ENCODE results near the gene CCIN.

CCIN gene

DNA sequence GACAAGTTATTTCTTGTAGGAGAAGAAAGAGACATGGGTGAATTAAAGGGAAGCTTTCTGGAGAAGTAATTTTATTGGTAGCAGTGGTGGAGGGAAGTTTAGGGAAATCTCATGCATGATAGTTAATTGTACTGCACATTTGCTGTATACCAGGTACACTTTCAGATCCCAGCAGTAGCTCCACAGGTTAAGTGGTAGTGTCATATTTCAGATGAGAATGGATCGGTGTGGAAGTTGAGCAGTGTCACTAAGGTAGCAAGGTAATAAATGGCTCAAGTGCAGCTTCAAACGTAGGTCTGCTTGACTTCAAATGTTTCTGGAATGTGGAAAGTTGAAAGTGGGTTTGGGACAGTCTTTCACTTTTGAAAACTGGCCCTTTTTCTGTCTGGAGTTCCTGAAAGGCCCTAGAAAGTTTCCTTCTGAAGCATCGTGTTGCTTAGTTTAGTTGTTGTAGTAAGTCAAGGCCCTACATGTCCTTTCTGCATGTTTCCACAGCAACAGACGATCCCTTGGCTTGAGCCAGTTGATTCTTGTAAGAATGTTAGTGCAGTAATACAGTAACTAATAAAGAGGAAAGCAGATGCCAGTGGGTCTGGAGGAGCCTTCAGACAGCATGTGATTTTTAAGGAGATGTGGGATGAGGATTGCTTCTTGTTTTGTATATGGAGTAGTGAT, 25.3 kb downstream of the CCIN start:
- no peak for DNase-seq

DNA sequence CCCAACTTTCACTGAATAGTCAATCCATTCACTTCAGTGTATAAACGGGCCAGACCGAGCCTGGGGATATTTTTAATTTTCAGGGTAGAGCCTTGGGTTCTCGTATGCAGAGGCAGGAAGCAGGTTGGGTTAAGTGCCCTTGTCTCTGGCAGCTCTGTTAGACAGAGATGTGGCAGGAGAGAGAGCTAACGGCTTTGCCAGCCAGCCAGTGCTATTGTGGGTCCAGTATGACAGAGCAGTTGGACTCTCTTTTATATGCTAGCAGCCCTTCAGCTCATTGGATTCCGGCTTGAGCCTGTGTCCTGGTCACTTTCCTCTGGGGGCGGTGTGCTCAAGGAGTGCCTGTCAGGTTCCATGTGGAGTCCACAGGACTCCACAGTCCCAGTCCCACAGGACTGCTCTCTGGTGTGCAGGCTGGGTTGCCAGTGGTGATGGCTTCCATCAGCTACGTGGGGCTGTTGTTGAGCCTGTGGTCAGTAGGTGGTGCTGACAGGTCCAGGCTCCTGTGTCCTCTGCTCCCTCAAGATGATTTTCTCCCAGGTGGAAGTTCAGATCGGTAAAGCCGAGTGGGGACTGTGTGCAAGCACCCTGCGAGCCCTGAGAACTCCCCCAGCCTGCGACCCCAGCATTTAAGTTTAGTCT, 35.8 kb downstream of the CCIN start:
- DNase-seq: peak; percentile 79

DNA sequence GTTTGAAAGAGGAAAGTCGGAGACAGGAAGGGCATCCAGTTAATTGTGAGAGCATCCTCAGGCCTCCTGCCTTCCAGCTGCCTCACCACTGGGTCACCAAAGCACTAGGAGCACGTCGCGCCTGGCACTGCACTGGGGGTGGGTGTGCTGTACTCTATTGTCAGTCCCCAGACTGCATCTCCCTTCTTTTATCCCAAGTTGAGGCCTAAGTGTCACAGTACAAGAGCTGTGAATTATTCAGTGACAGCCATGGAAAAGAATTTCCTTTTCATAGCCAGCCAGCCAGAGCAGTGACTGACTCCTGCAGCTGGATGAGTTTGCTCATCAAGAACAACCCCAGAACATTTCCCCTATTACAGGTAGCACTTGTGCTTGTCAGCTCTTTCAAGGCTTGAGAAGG, 37.8 kb downstream of the CCIN start:
- peak; percentile 53 for DNase-seq

DNA sequence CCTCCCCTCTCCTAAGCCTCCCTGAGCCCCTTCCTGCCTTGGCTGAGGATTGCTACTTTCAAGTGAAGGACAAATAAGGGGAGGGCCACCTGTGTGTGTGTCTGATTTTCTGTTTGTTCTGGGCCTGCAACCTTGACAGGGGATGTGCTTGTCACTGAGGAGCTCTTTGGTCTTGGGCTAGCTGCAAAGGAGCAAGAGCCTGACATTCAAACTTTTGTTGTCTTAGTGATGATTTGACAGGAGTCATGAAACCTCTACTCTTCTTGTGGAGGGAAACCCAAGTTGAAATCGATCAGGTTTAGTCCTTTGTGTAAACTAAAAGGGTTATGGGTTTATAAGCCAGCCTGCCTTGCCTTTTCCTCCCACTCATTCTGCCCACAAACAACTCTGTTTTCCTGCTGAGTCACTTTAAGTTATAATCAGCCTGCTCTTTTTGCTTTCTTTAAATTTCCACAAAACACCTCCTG, 38.4 kb downstream of the CCIN start:
- no peak for DNase-seq

DNA sequence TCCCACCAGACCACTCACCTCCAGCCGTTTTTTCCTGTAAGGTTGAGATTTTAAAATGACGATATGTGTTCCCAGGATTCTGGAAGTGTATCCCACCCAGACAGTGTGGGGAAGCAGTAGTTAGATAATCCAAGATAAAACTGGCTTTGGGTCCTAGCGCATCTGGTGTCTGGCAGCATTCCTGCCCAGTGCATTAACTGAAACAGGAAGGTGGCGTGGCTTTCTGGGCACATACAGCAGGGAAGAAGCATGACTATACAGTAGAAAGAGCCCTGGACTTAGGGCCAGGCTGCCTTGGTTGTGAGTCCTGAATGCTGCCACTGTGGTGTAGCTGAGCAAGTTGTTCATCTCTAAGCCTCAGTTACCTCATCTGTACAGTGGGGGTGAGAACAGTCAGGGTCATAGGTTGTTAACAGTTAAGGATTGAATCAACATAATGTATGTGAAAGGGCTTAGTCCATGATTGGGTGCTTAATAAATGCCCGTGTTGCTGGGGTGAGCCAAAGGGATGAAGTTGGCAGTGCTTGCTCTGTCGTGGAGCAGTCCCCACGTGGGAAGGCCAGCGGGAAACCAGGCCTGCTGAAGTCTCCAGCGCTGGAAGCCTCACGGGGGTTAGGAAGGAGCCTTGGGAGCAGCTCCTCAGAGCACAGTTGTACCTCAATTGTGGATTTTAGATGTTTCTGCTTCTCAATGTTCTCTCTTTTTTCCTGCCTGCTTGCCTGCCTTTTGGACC, 39.5 kb downstream of the CCIN start:
- no peak for DNase-seq

- no peak for DNase-seq
Observed at GRCh38 chr9:36210722-36211121, 41.5 kb downstream of the CCIN start.

DNA sequence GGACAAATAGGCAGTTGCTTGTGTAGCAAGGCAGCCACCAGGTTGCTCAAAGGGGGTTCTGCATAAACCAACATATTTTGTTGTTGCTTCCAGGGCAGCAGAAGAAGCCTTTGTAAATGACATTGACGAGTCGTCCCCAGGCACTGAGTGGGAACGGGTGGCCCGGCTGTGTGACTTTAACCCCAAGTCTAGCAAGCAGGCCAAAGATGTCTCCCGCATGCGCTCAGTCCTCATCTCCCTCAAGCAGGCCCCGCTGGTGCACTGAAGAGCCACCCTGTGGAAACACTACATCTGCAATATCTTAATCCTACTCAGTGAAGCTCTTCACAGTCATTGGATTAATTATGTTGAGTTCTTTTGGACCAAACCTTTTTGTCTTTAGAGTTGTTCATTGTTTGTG, 42.3 kb downstream of the CCIN start:
- DNase-seq: no peak

- no peak for DNase-seq
Observed at GRCh38 chr9:36213387-36213786, 44.2 kb downstream of the CCIN start.

DNA sequence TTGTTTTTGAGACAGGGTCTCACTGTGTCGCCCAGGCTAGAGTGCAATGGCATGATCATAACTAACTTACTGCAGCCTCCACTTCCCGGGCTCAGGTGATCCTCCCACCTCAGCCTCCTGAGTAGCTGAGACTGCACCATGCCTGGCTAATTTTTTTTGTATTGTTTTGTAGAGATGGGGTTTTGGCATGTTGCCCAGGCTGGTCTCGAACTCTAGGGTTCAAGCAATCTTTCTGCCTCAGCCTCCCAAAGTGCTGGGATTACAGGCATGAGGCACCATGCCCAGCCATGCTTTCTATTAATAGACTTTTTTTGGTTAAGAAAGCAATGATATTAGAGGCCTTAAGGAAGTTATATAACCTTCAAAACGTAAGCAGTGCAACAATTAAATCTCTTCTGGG, 44.8 kb downstream of the CCIN start:
- DNase-seq: no peak

- DNase-seq: no peak
Observed at GRCh38 chr9:36214571-36214970, 45.4 kb downstream of the CCIN start.

- DNase-seq: no peak
Observed at GRCh38 chr9:36217256-36217968, 48.2 kb downstream of the CCIN start.

DNA sequence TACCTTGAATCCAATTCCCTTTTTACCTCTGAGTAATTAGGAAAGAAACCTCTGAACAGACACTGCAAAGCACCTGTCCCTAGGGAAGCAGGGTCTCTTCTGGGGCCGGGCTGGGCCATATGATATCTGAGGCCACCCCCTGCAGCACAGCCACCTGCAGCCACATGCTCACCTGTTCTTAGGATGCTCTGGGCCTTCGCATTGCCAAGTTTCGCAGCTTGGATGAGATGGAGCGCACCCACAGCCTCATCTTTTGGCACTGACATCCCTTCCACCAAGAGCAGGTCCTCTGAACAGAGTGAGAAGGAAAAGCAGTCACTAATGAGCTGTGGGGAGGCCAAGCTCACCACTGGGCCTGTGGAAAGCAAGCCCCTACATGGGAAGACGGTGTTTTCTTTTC, 48.8 kb downstream of the CCIN start:
- no peak for DNase-seq

- DNase-seq: no peak
Observed at GRCh38 chr9:36218411-36218901, 49.3 kb downstream of the CCIN start.
